Thoracic aorta (tissue), 2 donors: ENCODE data around the gene CAMTA2. TPM values are rescaled to one million over a fixed set of nuclear protein-coding genes. Genes with fewer than 3 reads are reported as not detected.

Source experiments
- ATAC-seq: fragments of 150-250 bp; one replicate; pipeline ENCODE4 v1.8.0; 2017; ENCODE audit warnings: low read depth; ENCODE audit not compliant: insufficient number of reproducible peaks, low FRiP score
- DNase-seq: peaks from one replicate; pipeline ENCODE4 v3.0.0-alpha.2; 2020; ENCODE audit warnings: low spot score
- H3K27ac ChIP-seq, 2 donors: fragments of 200-600 bp; sonication (generic); 1 replicate in 1 of 2; 2 replicates in 1 of 2; pipeline ENCODE4 v1.5.1; 2016; ENCODE audit warnings: mild to moderate bottlenecking in 2 of 2, moderate library complexity in 2 of 2
- H3K27me3 ChIP-seq: fragments of 200-600 bp; sonication (generic); replicated peaks from 2 replicates; pipeline ENCODE4 v1.6.0; 2016; ENCODE audit warnings: mild to moderate bottlenecking; ENCODE audit not compliant: insufficient read depth
- H3K36me3 ChIP-seq: fragments of 200-600 bp; sonication (generic); one replicate; pipeline ENCODE4 v1.5.1; 2016
- H3K4me1 ChIP-seq, 2 donors: fragments of 200-600 bp; sonication (generic); 1 replicate in 1 of 2; 2 replicates in 1 of 2; pipeline versions ENCODE4 v1.5.1 to v1.6.0; 2016; ENCODE audit warnings: low read depth in 2 of 2, mild to moderate bottlenecking in 1 of 2; ENCODE audit not compliant: control insufficient read depth in 1 of 2
- H3K4me3 ChIP-seq: fragments of 200-600 bp; sonication (generic); 2 replicates; pipeline ENCODE4 v1.5.1; 2016; ENCODE audit warnings: mild to moderate bottlenecking
- H3K9me3 ChIP-seq: fragments of 200-600 bp; sonication (generic); 2 replicates; pipeline ENCODE4 v1.5.1; 2016
- CTCF ChIP-seq: fragments of 200-600 bp; sonication (generic); IDR thresholded peaks from one replicate; pipeline ENCODE4 v1.5.1; 2019; ENCODE audit warnings: antibody characterized with exemption
- total RNA-seq, 2 donors: library from RNA; depleted of rRNA; stranded (reverse); fragments of >200 nt; gene quantifications; one replicate each; pipeline versions ENCODE4 v1.1.0 to v1.2.3, GENCODE V29; 2016

The CAMTA2 gene
- total RNA-seq, 2 donors from 2014 or later: 31.3 to 34.0 TPM

- Histone ChIP-seq H3K4me3 (no peak overlapping the region), H3K9me3 (no peaks in the 10 kb centered on the region), H3K36me3 (no peaks in the 10 kb centered on the region), H3K27me3 (no peaks in the 10 kb centered on the region), H3K27ac (peak overlapping the region in 1 of 2 donors; percentile 97), H3K4me1 (peaks cover 12 to 29% of the 10 kb centered on the region in 2 donors)
- DNase-seq: no peak
- ATAC-seq: no peak
- no peak for TF ChIP-seq CTCF
These were observed 36.0 kb downstream of the CAMTA2 start for GRCh38 chr17:4951486-4951885.

GRCh38 chr17:4950746-4951204, 36.7 kb downstream of the CAMTA2 start, which contains the start of gene ENO3:
Gene ENO3, plus strand, starts transcription at chr17:4951119. Its CDS starts 711 bp downstream, at chr17:4951830.
- peaks cover 17 to 36% of the 10 kb centered on the region in 2 donors for H3K4me1 ChIP-seq
- no peaks in the 10 kb centered on the region for H3K36me3 ChIP-seq
- DNase-seq (no peak), ATAC-seq (no peak)
- H3K27ac ChIP-seq: peak within 1 kb of the TSS; percentile 93 to 97
- no peaks in the 10 kb centered on the region for H3K27me3 ChIP-seq
- H3K9me3 ChIP-seq: no peaks in the 10 kb centered on the region
- peak within 1 kb of the TSS; percentile 76 for H3K4me3 ChIP-seq
- no peak for TF ChIP-seq CTCF

- no peak for TF ChIP-seq CTCF
- ATAC-seq (no peak), DNase-seq (no peak)
- Histone ChIP-seq H3K27ac (peak overlapping the region; percentile 93 to 97), H3K36me3 (peaks cover 3% of the 10 kb centered on the region), H3K9me3 (no peaks in the 10 kb centered on the region), H3K4me1 (peaks cover 22 to 42% of the 10 kb centered on the region in 2 donors), H3K4me3 (peak overlapping the region; percentile 76), H3K27me3 (no peaks in the 10 kb centered on the region)
These were observed 37.3 kb downstream of the CAMTA2 start for GRCh38 chr17:4950075-4950745.

- Histone ChIP-seq H3K9me3 (no peaks in the 10 kb centered on the region), H3K4me3 (peak overlapping the region; percentile 76), H3K27ac (peak overlapping the region; percentile 93 to 97), H3K27me3 (no peaks in the 10 kb centered on the region), H3K36me3 (peaks cover 3% of the 10 kb centered on the region), H3K4me1 (peaks cover 30 to 49% of the 10 kb centered on the region in 2 donors)
- DNase-seq (no peak), ATAC-seq (no peak)
- TF ChIP-seq CTCF: no peak
These were observed 38.0 kb downstream of the CAMTA2 start for GRCh38 chr17:4949321-4950074.

GRCh38 chr17:4948931-4949320, 38.5 kb downstream of the CAMTA2 start:
- Histone ChIP-seq H3K27ac (peak overlapping the region; percentile 93 to 97), H3K9me3 (no peaks in the 10 kb centered on the region), H3K4me3 (peak overlapping the region; percentile 76), H3K36me3 (peaks cover 3% of the 10 kb centered on the region), H3K27me3 (no peaks in the 10 kb centered on the region), H3K4me1 (peaks cover 31 to 55% of the 10 kb centered on the region in 2 donors)
- DNase-seq: no peak
- peak; percentile 25 for ATAC-seq
- TF ChIP-seq CTCF: no peak
